OCI-LY1 (cell line): ENCODE results near the gene LEP.

Source experiments
- EZH2 ChIP-seq: fragments of 200-600 bp; sonication (generic), shearing (Covaris generic); IDR thresholded peaks from 2 replicates; pipeline ENCODE4 v1.8.0; 2017; ENCODE audit warnings: borderline replicate concordance, mixed run types, mild to moderate bottlenecking, antibody characterized with exemption, low read length, moderate library complexity, mixed read lengths
- TF ChIP-seq, protein P1 (sequence below): fragments of 200-600 bp; sonication (generic), shearing (Covaris generic); IDR thresholded peaks from 2 replicates; pipeline ENCODE4 v1.5.1; 2017; ENCODE audit warnings: mild to moderate bottlenecking, antibody characterized with exemption, low read length, moderate library complexity, mixed read lengths

DNA sequence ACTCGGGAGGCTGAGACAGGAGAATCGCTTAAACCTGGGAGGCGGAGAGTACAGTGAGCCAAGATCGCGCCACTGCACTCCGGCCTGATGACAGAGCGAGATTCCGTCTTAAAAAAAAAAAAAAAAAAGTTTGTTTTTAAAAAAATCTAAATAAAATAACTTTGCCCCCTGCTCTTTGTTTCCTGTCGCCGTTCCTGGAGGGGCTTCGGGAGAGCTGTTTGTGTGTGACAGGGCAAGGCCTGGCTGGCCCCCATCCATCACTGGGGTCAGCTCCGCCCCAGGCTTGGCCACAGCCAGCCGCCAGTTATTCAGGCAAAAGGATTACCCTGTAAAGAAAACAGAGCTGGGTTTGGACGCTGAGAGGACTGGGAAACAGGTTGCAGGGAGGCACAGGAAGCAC lies 16.4 kb downstream of the LEP start:
- TF ChIP-seq, protein P1, sequence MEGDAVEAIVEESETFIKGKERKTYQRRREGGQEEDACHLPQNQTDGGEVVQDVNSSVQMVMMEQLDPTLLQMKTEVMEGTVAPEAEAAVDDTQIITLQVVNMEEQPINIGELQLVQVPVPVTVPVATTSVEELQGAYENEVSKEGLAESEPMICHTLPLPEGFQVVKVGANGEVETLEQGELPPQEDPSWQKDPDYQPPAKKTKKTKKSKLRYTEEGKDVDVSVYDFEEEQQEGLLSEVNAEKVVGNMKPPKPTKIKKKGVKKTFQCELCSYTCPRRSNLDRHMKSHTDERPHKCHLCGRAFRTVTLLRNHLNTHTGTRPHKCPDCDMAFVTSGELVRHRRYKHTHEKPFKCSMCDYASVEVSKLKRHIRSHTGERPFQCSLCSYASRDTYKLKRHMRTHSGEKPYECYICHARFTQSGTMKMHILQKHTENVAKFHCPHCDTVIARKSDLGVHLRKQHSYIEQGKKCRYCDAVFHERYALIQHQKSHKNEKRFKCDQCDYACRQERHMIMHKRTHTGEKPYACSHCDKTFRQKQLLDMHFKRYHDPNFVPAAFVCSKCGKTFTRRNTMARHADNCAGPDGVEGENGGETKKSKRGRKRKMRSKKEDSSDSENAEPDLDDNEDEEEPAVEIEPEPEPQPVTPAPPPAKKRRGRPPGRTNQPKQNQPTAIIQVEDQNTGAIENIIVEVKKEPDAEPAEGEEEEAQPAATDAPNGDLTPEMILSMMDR: no peak
- no peak for TF ChIP-seq EZH2
